H9 (cell line): ENCODE results near the gene PHLDA3. TPM values are rescaled to one million over a fixed set of nuclear protein-coding genes. Genes with fewer than 3 reads are reported as not detected.

Source experiments
- DNase-seq: peaks from one replicate; pipeline ENCODE4 v3.0.0-alpha.2; 2017
- H2AFZ ChIP-seq: one replicate; pipeline ENCODE4 v1.6.1; 2013; ENCODE audit warnings: mild to moderate bottlenecking, low read length, control low read depth, moderate library complexity
- H2AK5ac ChIP-seq: 2 replicates; pipeline ENCODE4 v1.6.1; 2013; ENCODE audit warnings: low read length, control low read depth, mixed read lengths; ENCODE audit not compliant: insufficient read length
- H2BK120ac ChIP-seq: one replicate; pipeline ENCODE4 v1.6.1; 2013; ENCODE audit warnings: low read depth, mild to moderate bottlenecking, low read length, control low read depth, inconsistent platforms; ENCODE audit not compliant: poor library complexity, severe bottlenecking
- H2BK12ac ChIP-seq: 2 replicates; pipeline ENCODE4 v1.6.1; 2013; ENCODE audit warnings: low read length, control low read depth, mixed read lengths, low read depth; ENCODE audit not compliant: insufficient read length
- H2BK15ac ChIP-seq: 2 replicates; pipeline ENCODE4 v1.6.1; 2013; ENCODE audit warnings: low read depth, low read length, control low read depth
- H2BK20ac ChIP-seq: one replicate; pipeline ENCODE4 v1.6.1; 2013; ENCODE audit warnings: low read depth, mild to moderate bottlenecking, low read length, control low read depth, inconsistent platforms; ENCODE audit not compliant: poor library complexity, severe bottlenecking
- H2BK5ac ChIP-seq: 2 replicates; pipeline ENCODE4 v1.6.1; 2013; ENCODE audit warnings: low read length, control low read depth, mixed read lengths; ENCODE audit not compliant: insufficient read length
- H3K14ac ChIP-seq: 2 replicates; pipeline ENCODE4 v1.6.1; 2013; ENCODE audit warnings: low read length, control low read depth; ENCODE audit not compliant: insufficient read depth
- H3K18ac ChIP-seq: 2 replicates; pipeline ENCODE4 v1.6.1; 2013; ENCODE audit warnings: low read depth, mild to moderate bottlenecking, mixed read lengths, low read length, control low read depth; ENCODE audit not compliant: insufficient read length
- H3K23ac ChIP-seq: 2 replicates; pipeline ENCODE4 v1.6.1; 2013; ENCODE audit warnings: low read length, control low read depth, mixed read lengths, low read depth; ENCODE audit not compliant: insufficient read length
- H3K23me2 ChIP-seq: 2 replicates; pipeline ENCODE4 v1.6.1; 2013; ENCODE audit warnings: low read depth, mild to moderate bottlenecking, mixed read lengths, low read length, control low read depth; ENCODE audit not compliant: insufficient read length, poor library complexity, severe bottlenecking
- H3K27ac ChIP-seq: 2 replicates; pipeline ENCODE4 v1.5.1; 2013; ENCODE audit warnings: low read length, control low read depth, mixed read lengths, low read depth; ENCODE audit not compliant: insufficient read length
- H3K27me3 ChIP-seq: 2 replicates; pipeline ENCODE4 v1.6.1; 2013; ENCODE audit warnings: low read length, control low read depth, inconsistent platforms; ENCODE audit not compliant: insufficient read depth
- H3K4ac ChIP-seq: 2 replicates; pipeline ENCODE4 v1.6.1; 2013; ENCODE audit warnings: low read depth, mild to moderate bottlenecking, control low read depth, inconsistent platforms, low read length, moderate library complexity
- H3K4me1 ChIP-seq: 2 replicates; pipeline ENCODE4 v1.6.1; 2013; ENCODE audit warnings: low read length, control low read depth, inconsistent platforms; ENCODE audit not compliant: insufficient read depth
- H3K4me2 ChIP-seq: 2 replicates; pipeline ENCODE4 v1.6.1; 2013; ENCODE audit warnings: low read length, control low read depth, mixed read lengths; ENCODE audit not compliant: insufficient read length, insufficient read depth
- H3K56ac ChIP-seq: 2 replicates; pipeline ENCODE4 v1.6.1; 2013; ENCODE audit warnings: low read depth, mild to moderate bottlenecking, mixed read lengths, low read length, control low read depth; ENCODE audit not compliant: insufficient read length
- H3K79me1 ChIP-seq: 2 replicates; pipeline ENCODE4 v1.6.1; 2013; ENCODE audit warnings: low read depth, mild to moderate bottlenecking, moderate library complexity, low read length, control low read depth, inconsistent platforms; ENCODE audit not compliant: insufficient read depth, poor library complexity, severe bottlenecking
- H3K79me2 ChIP-seq: 2 replicates; pipeline ENCODE4 v1.6.1; 2013; ENCODE audit warnings: low read length, control low read depth, inconsistent platforms; ENCODE audit not compliant: insufficient read depth
- H3K9ac ChIP-seq: 2 replicates; pipeline ENCODE4 v1.6.1; 2013; ENCODE audit warnings: low read length, control low read depth, mixed read lengths; ENCODE audit not compliant: insufficient read length; ENCODE audit errors: extremely low read depth
- H3K9me3 ChIP-seq: one replicate; pipeline ENCODE4 v1.6.1; 2013; ENCODE audit warnings: low read depth, low read length, inconsistent platforms; ENCODE audit not compliant: control insufficient read depth
- H3T11ph ChIP-seq: one replicate; pipeline ENCODE4 v1.6.1; 2013; ENCODE audit warnings: mild to moderate bottlenecking, low read length, control low read depth, inconsistent platforms
- H4K20me1 ChIP-seq: one replicate; pipeline ENCODE4 v1.6.1; 2013; ENCODE audit not compliant: control insufficient read depth, insufficient read length, insufficient read depth
- H4K5ac ChIP-seq: 2 replicates; pipeline ENCODE4 v1.6.1; 2013; ENCODE audit warnings: low read depth, mild to moderate bottlenecking, mixed read lengths, low read length, control low read depth; ENCODE audit not compliant: insufficient read length
- H4K8ac ChIP-seq: replicated peaks from 2 replicates; pipeline ENCODE4 v1.6.1; 2013; ENCODE audit warnings: low read length, control low read depth, mixed read lengths, low read depth; ENCODE audit not compliant: insufficient read length
- H4K91ac ChIP-seq: 2 replicates; pipeline ENCODE4 v1.6.1; 2013; ENCODE audit warnings: low read depth, mild to moderate bottlenecking, moderate library complexity, mixed read lengths, low read length, control low read depth; ENCODE audit not compliant: insufficient read length
- H3K27ac Mint-ChIP-seq, 3 experiments: 2 replicates in 2 of 3; 3 replicates in 1 of 3; pipeline ENCODE4 v1.8.0; 2020 to 2021; ENCODE audit warnings: mixed read lengths in 3 of 3, mild to moderate bottlenecking in 1 of 3, moderate library complexity in 1 of 3
- H3K27me3 Mint-ChIP-seq: 2 replicates; pipeline ENCODE4 v1.8.0; 2021; ENCODE audit warnings: low read depth, mild to moderate bottlenecking, moderate library complexity, mixed read lengths
- H3K36me3 Mint-ChIP-seq, 3 experiments: 2 replicates in 2 of 3; 3 replicates in 1 of 3; pipeline ENCODE4 v1.8.0; 2020 to 2021; ENCODE audit warnings: low read depth in 3 of 3, mixed read lengths in 3 of 3; ENCODE audit not compliant: insufficient read depth in 1 of 3
- H3K4me1 Mint-ChIP-seq, 2 experiments: 2 replicates each; pipeline ENCODE4 v1.8.0; 2020; ENCODE audit warnings: mixed read lengths in 2 of 2
- H3K4me3 Mint-ChIP-seq, 2 experiments: 2 replicates in 1 of 2; 3 replicates in 1 of 2; pipeline ENCODE4 v1.8.0; 2020 to 2021; ENCODE audit warnings: mild to moderate bottlenecking in 2 of 2, mixed read lengths in 2 of 2, moderate library complexity in 1 of 2
- H3K9me3 Mint-ChIP-seq, 2 experiments: 2 replicates in 1 of 2; 3 replicates in 1 of 2; pipeline ENCODE4 v1.8.0; 2020; ENCODE audit warnings: mild to moderate bottlenecking in 2 of 2, mixed read lengths in 2 of 2, moderate library complexity in 1 of 2
- CTCF ChIP-seq: fragments of 200-600 bp; sonication (generic); conservative IDR thresholded peaks from 3 replicates; pipeline ENCODE4 v1.8.0; 2021; ENCODE audit warnings: antibody characterized with exemption, mild to moderate bottlenecking
- WGBS: extraction: QIAGEN DNeasy Blood & Tissue Kit; methylation state at CpG from one replicate; pipeline ENCODE4 v1.1.7; 2013; ENCODE audit warnings: missing lambda C conversion rate, low lambda C conversion rate, mixed read lengths; ENCODE audit not compliant: insufficient read length; ENCODE audit errors: extremely low coverage; 5-methylcytosine and 5-hydroxymethylcytosine counted together
- total RNA-seq: library from RNA; stranded (reverse); gene quantifications from 2 replicates; pipeline ENCODE4 v1.2.1, GENCODE V29; 2021

Gene PHLDA3
- total RNA-seq, 1 experiment from 2014 or later = 53.9 TPM

- no peaks in the 10 kb centered on the region for H3K27me3 ChIP-seq
- no peak overlapping the region for H2BK12ac ChIP-seq
- H3K27ac ChIP-seq = no peak overlapping the region
- no peaks in the 10 kb centered on the region for H3K23me2 ChIP-seq
- no peaks in the 10 kb centered on the region for H3K9me3 Mint-ChIP-seq
- H3K18ac ChIP-seq = no peak overlapping the region
- H3K79me1 ChIP-seq = no peaks in the 10 kb centered on the region
- no peak overlapping the region for H4K5ac ChIP-seq
- H4K91ac ChIP-seq = no peak overlapping the region
- H3K9me3 ChIP-seq = no peaks in the 10 kb centered on the region
- no peak overlapping the region for H3K4me2 ChIP-seq
- no peaks in the 10 kb centered on the region for H3K36me3 Mint-ChIP-seq
- H3K4ac ChIP-seq = no peak overlapping the region
- H3K56ac ChIP-seq = no peak overlapping the region
- H2BK120ac ChIP-seq = no peak overlapping the region
- no peak overlapping the region for H2BK5ac ChIP-seq
- no peak overlapping the region for H3K27ac Mint-ChIP-seq
- no peak overlapping the region for H2AK5ac ChIP-seq
- H2BK20ac ChIP-seq = no peak overlapping the region
- peaks cover 17 to 26% of the 10 kb centered on the region in 2 experiments for H3K4me1 Mint-ChIP-seq
- no peak overlapping the region for H2AFZ ChIP-seq
- H3K14ac ChIP-seq = no peak overlapping the region
- H3K79me2 ChIP-seq = no peaks in the 10 kb centered on the region
- no CpG with 5 or more reads among the region's 3 CpGs for WGBS
- H3K4me1 ChIP-seq = no peaks in the 10 kb centered on the region
- no peaks in the 10 kb centered on the region for H4K20me1 ChIP-seq
- no peak overlapping the region for H3K9ac ChIP-seq
- TF ChIP-seq CTCF = no peak
- no peak overlapping the region for H3K23ac ChIP-seq
- no peak overlapping the region for H3T11ph ChIP-seq
- no peak for DNase-seq
- no peak overlapping the region for H2BK15ac ChIP-seq
- no peak overlapping the region for H3K4me3 Mint-ChIP-seq
- no peaks in the 10 kb centered on the region; the same call in 1 of the 2 replicates for H3K27me3 Mint-ChIP-seq
- no peak overlapping the region for H4K8ac ChIP-seq
Observed at GRCh38 chr1:201418461-201418860, 50.5 kb downstream of the PHLDA3 start.

Other genes starting within 250 kb of the PHLDA3 start
- gene PKP1, start 185.7 kb downstream of the PHLDA3 start, total RNA-seq = 0.09 and 0.13 TPM in 2 replicates
- 5.9 and 8.6 TPM in 2 replicates for gene TNNT2, start 91.5 kb downstream of the PHLDA3 start, total RNA-seq
- gene LAD1, start 69.9 kb downstream of the PHLDA3 start, total RNA-seq = 29.0 and 30.1 TPM in 2 replicates
- 0.29 TPM in 1 of 2 replicates, not detected in the other for gene TNNI1, start 47.5 kb downstream of the PHLDA3 start, total RNA-seq
- gene CSRP1, start 37.9 kb upstream of the PHLDA3 start, total RNA-seq = 0.44 TPM in 2 replicates
- gene NAV1, start 69.9 kb upstream of the PHLDA3 start, total RNA-seq = 20.5 and 21.6 TPM in 2 replicates